HepG2 (cell line): ENCODE results near the gene SUSD6. TPM values are rescaled to one million over a fixed set of nuclear protein-coding genes. Genes with fewer than 3 reads are reported as not detected.

ENCODE experiments used
- CEBPB ChIP-seq: IDR thresholded peaks from 2 replicates; pipeline ENCODE4 v1.6.1; 2011; ENCODE audit warnings: low read depth, low read length, improper control_type of control experiment, borderline replicate concordance
- JUND ChIP-seq: sonication (generic); formaldehyde crosslinking; IDR thresholded peaks from 2 replicates; pipeline ENCODE4 v1.8.0; 2022; ENCODE audit warnings: mild to moderate bottlenecking, missing genetic modification reagents
- KDM3A ChIP-seq: IDR thresholded peaks from 2 replicates; pipeline ENCODE4 v1.6.1; 2018; ENCODE audit warnings: low read depth, missing compliant biosample characterization
- NCOA2 ChIP-seq: sonication (generic); formaldehyde crosslinking; IDR thresholded peaks from 2 replicates; pipeline ENCODE4 v1.8.0; 2022; ENCODE audit warnings: inconsistent platforms
- NR2C2 ChIP-seq: sonication (generic); formaldehyde crosslinking; IDR thresholded peaks from 2 replicates; pipeline ENCODE4 v1.4.0; 2020; ENCODE audit warnings: missing genetic modification reagents, mild to moderate bottlenecking, moderate library complexity, borderline replicate concordance
- PAWR ChIP-seq: sonication (generic); formaldehyde crosslinking; IDR thresholded peaks from 2 replicates; pipeline ENCODE4 v1.4.0; 2020; ENCODE audit warnings: missing genetic modification reagents, mild to moderate bottlenecking, borderline replicate concordance
- SOX5 ChIP-seq: IDR thresholded peaks from 2 replicates; pipeline ENCODE4 v1.6.1; 2016; ENCODE audit warnings: borderline replicate concordance
- TBX2 ChIP-seq: sonication (generic); formaldehyde crosslinking; IDR thresholded peaks from 2 replicates; pipeline ENCODE4 v1.5.0; 2020; ENCODE audit warnings: missing genetic modification reagents, mild to moderate bottlenecking, borderline replicate concordance
- ZMYM4 ChIP-seq: sonication (generic); formaldehyde crosslinking; IDR thresholded peaks from 2 replicates; pipeline ENCODE4 v1.8.1; 2023; ENCODE audit warnings: mild to moderate bottlenecking, missing genetic modification reagents
- ZNF136 ChIP-seq: sonication (generic); formaldehyde crosslinking; IDR thresholded peaks from 2 replicates; pipeline ENCODE4 v1.8.1; 2022; ENCODE audit warnings: low read depth, mild to moderate bottlenecking, moderate library complexity, missing genetic modification reagents
- ZNF224 ChIP-seq: sonication (generic); formaldehyde crosslinking; IDR thresholded peaks from 2 replicates; pipeline ENCODE4 v1.5.0; 2020; ENCODE audit warnings: mild to moderate bottlenecking, missing genetic modification reagents
- ZNF761 ChIP-seq: sonication (generic); formaldehyde crosslinking; conservative IDR thresholded peaks from 2 replicates; pipeline ENCODE4 v1.4.0; 2020; ENCODE audit warnings: mild to moderate bottlenecking, missing genetic modification reagents
- ZNF878 ChIP-seq: sonication (generic); formaldehyde crosslinking; IDR thresholded peaks from 2 replicates; pipeline ENCODE4 v1.8.1; 2023; ENCODE audit warnings: mild to moderate bottlenecking, missing genetic modification reagents, moderate library complexity
- ZSCAN25 ChIP-seq: sonication (generic); formaldehyde crosslinking; IDR thresholded peaks from 2 replicates; pipeline ENCODE4 v1.8.0; 2022; ENCODE audit warnings: mild to moderate bottlenecking, missing genetic modification reagents
- polyA plus RNA-seq, 8 experiments: library from polyadenylated mRNA; depleted of rRNA in 3 of 8; stranded (reverse) in 7 of 8; unstranded in 1 of 8; fragments of >200 nt; fragmentation: Illumina TruSeq in 4 of 8; extraction: Trizol in 4 of 8; gene quantifications; 2 replicates each; pipeline versions ENCODE4 v1.2.1 to v1.2.3, GENCODE V29; 2011 to 2016; ENCODE audit warnings: low read depth in 4 of 8, missing spikeins in 1 of 8, mixed read lengths in 1 of 8; ENCODE audit not compliant: insufficient read depth in 1 of 8
- total RNA-seq, 5 experiments: library from RNA; depleted of rRNA; stranded (reverse); fragments of >200 nt; fragmentation: Illumina TruSeq; extraction: Trizol; gene quantifications; 2 replicates each; pipeline ENCODE4 v1.2.3, GENCODE V29; 2016; ENCODE audit warnings: low read depth in 1 of 5
- TF ChIP-seq, protein P1 (sequence below): sonication (generic); formaldehyde crosslinking; IDR thresholded peaks from 2 replicates; pipeline ENCODE4 v1.5.1; 2020; ENCODE audit warnings: mild to moderate bottlenecking, missing genetic modification reagents, moderate library complexity
- TF ChIP-seq, protein P2 (sequence below): sonication (generic); formaldehyde crosslinking; IDR thresholded peaks from 2 replicates; pipeline ENCODE4 v1.8.0; 2023; ENCODE audit warnings: mild to moderate bottlenecking, missing genetic modification reagents
- TF ChIP-seq, protein P3 (sequence below): sonication (generic); formaldehyde crosslinking; IDR thresholded peaks from 2 replicates; pipeline ENCODE4 v1.5.1; 2020; ENCODE audit warnings: mild to moderate bottlenecking, missing genetic modification reagents, borderline replicate concordance
- TF ChIP-seq, protein P4 (sequence below): sonication (generic); formaldehyde crosslinking; IDR thresholded peaks from 2 replicates; pipeline ENCODE4 v1.5.0; 2020; ENCODE audit warnings: missing genetic modification reagents

The SUSD6 gene
- total and polyA plus RNA-seq, 2 of the 13 experiments (the other 11 are each of a cell fraction or from before 2014, with no cell fraction given): 7.2 to 7.4 TPM

DNA sequence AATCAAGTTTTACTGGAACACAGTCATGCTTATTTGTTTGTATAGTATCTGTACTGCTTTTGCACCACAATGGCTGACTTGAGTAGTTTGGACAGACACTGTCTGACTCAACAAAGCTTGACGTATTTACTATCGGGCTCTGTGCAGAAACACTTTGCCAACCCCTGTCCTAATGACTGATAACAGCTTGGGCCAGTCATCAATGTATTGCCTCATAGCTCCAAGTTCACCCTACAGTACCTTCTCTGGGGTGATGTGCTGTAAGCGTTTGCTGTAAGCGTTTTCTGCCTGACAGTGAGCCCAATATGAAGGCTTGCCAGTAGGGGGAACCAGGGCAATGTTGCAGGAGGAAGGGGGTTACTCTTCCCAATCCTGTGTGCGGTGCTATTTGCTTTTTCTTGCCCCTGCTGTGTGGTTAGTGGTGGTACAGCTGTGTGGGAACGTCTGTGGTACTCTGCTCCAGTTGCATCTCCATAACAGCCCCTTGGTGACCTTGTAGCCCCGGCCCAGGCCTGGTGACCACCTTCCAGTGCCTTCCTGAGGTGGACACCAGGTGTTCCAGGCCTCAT lies 31.3 kb upstream of the SUSD6 start (continued):
- no peak for TF ChIP-seq ZNF224 (CRISPR knock-in tag)
- TF ChIP-seq TBX2: peak; percentile 91
- 0 out of 2 replicates have a peak, but pooled peaks have one; percentile 38 for TF ChIP-seq ZSCAN25 (CRISPR knock-in tag)
- peak; percentile 74 for TF ChIP-seq ZMYM4 (CRISPR knock-in tag)
- TF ChIP-seq, protein P1, sequence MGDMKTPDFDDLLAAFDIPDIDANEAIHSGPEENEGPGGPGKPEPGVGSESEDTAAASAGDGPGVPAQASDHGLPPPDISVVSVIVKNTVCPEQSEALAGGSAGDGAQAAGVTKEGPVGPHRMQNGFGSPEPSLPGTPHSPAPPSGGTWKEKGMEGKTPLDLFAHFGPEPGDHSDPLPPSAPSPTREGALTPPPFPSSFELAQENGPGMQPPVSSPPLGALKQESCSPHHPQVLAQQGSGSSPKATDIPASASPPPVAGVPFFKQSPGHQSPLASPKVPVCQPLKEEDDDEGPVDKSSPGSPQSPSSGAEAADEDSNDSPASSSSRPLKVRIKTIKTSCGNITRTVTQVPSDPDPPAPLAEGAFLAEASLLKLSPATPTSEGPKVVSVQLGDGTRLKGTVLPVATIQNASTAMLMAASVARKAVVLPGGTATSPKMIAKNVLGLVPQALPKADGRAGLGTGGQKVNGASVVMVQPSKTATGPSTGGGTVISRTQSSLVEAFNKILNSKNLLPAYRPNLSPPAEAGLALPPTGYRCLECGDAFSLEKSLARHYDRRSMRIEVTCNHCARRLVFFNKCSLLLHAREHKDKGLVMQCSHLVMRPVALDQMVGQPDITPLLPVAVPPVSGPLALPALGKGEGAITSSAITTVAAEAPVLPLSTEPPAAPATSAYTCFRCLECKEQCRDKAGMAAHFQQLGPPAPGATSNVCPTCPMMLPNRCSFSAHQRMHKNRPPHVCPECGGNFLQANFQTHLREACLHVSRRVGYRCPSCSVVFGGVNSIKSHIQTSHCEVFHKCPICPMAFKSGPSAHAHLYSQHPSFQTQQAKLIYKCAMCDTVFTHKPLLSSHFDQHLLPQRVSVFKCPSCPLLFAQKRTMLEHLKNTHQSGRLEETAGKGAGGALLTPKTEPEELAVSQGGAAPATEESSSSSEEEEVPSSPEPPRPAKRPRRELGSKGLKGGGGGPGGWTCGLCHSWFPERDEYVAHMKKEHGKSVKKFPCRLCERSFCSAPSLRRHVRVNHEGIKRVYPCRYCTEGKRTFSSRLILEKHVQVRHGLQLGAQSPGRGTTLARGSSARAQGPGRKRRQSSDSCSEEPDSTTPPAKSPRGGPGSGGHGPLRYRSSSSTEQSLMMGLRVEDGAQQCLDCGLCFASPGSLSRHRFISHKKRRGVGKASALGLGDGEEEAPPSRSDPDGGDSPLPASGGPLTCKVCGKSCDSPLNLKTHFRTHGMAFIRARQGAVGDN (CRISPR knock-in tag): no peak
- TF ChIP-seq KDM3A (CRISPR knock-in tag): no peak
- TF ChIP-seq, protein P2, sequence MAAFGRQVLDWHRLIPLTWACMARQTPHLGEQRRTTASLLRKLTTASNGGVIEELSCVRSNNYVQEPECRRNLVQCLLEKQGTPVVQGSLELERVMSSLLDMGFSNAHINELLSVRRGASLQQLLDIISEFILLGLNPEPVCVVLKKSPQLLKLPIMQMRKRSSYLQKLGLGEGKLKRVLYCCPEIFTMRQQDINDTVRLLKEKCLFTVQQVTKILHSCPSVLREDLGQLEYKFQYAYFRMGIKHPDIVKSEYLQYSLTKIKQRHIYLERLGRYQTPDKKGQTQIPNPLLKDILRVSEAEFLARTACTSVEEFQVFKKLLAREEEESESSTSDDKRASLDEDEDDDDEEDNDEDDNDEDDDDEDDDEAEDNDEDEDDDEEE (CRISPR knock-in tag): no peak
- TF ChIP-seq ZNF878: 0 out of 2 replicates have a peak, but pooled peaks have one; percentile 33
- no peak for TF ChIP-seq ZNF136
- TF ChIP-seq, protein P3, sequence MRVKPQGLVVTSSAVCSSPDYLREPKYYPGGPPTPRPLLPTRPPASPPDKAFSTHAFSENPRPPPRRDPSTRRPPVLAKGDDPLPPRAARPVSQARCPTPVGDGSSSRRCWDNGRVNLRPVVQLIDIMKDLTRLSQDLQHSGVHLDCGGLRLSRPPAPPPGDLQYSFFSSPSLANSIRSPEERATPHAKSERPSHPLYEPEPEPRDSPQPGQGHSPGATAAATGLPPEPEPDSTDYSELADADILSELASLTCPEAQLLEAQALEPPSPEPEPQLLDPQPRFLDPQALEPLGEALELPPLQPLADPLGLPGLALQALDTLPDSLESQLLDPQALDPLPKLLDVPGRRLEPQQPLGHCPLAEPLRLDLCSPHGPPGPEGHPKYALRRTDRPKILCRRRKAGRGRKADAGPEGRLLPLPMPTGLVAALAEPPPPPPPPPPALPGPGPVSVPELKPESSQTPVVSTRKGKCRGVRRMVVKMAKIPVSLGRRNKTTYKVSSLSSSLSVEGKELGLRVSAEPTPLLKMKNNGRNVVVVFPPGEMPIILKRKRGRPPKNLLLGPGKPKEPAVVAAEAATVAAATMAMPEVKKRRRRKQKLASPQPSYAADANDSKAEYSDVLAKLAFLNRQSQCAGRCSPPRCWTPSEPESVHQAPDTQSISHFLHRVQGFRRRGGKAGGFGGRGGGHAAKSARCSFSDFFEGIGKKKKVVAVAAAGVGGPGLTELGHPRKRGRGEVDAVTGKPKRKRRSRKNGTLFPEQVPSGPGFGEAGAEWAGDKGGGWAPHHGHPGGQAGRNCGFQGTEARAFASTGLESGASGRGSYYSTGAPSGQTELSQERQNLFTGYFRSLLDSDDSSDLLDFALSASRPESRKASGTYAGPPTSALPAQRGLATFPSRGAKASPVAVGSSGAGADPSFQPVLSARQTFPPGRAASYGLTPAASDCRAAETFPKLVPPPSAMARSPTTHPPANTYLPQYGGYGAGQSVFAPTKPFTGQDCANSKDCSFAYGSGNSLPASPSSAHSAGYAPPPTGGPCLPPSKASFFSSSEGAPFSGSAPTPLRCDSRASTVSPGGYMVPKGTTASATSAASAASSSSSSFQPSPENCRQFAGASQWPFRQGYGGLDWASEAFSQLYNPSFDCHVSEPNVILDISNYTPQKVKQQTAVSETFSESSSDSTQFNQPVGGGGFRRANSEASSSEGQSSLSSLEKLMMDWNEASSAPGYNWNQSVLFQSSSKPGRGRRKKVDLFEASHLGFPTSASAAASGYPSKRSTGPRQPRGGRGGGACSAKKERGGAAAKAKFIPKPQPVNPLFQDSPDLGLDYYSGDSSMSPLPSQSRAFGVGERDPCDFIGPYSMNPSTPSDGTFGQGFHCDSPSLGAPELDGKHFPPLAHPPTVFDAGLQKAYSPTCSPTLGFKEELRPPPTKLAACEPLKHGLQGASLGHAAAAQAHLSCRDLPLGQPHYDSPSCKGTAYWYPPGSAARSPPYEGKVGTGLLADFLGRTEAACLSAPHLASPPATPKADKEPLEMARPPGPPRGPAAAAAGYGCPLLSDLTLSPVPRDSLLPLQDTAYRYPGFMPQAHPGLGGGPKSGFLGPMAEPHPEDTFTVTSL (CRISPR knock-in tag): peak; percentile 83
- peak; percentile 36; the same call in 1 of the 2 replicates for TF ChIP-seq NR2C2 (CRISPR knock-in tag)
- peak; percentile 30; the same call in 1 of the 2 replicates for TF ChIP-seq NCOA2 (CRISPR knock-in tag)
- TF ChIP-seq JUND (CRISPR knock-in tag): peak; percentile 86
- TF ChIP-seq, protein P4, sequence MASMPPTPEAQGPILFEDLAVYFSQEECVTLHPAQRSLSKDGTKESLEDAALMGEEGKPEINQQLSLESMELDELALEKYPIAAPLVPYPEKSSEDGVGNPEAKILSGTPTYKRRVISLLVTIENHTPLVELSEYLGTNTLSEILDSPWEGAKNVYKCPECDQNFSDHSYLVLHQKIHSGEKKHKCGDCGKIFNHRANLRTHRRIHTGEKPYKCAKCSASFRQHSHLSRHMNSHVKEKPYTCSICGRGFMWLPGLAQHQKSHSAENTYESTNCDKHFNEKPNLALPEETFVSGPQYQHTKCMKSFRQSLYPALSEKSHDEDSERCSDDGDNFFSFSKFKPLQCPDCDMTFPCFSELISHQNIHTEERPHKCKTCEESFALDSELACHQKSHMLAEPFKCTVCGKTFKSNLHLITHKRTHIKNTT: no peak
- TF ChIP-seq ZNF761 (CRISPR knock-in tag): peak; percentile 85
- peak; percentile 67; the same call in 1 of the 2 replicates for TF ChIP-seq SOX5 (CRISPR knock-in tag)
- peak; percentile 99 for TF ChIP-seq CEBPB
- no peak for TF ChIP-seq PAWR (CRISPR knock-in tag)
